Measurements from ENCODE around the gene ACP2. TPM values are rescaled to one million over a fixed set of nuclear protein-coding genes. Genes with fewer than 3 reads are reported as not detected.

ACP2 gene
- total RNA-seq, 2 experiments from 2014 or later: 26.5 to 31.1 TPM

DNA sequence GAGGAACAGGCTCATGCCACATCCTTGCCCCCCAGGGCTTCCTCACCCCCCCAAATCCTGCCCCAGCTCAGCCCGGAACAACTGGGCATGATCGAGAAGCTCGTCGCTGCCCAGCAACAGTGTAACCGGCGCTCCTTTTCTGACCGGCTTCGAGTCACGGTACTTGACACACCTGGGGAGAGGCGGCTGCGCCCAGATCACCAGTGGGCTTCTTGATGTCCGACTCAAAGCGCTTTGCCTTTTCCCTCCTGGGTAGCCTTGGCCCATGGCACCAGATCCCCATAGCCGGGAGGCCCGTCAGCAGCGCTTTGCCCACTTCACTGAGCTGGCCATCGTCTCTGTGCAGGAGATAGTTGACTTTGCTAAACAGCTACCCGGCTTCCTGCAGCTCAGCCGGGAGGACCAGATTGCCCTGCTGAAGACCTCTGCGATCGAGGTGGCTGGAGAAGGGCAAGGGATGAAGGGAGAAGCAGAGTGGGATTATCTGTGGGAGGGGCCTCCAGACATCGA is 12.7 kb upstream of the ACP2 start:
- Mint-ChIP-seq H3K4me3 (no peak overlapping the region), H3K9me3 (no peaks in the 10 kb centered on the region), H3K4me1 (peaks cover 28% of the 10 kb centered on the region), H3K36me3 (no peaks in the 10 kb centered on the region), H3K27ac (peak overlapping the region; percentile 30), H3K27me3 (no peaks in the 10 kb centered on the region)
- POLR2A ChIA-PET: no interaction called here
- DNase-seq (no peak), ATAC-seq (ENCODE audit: low read depth) (no peak)

DNA sequence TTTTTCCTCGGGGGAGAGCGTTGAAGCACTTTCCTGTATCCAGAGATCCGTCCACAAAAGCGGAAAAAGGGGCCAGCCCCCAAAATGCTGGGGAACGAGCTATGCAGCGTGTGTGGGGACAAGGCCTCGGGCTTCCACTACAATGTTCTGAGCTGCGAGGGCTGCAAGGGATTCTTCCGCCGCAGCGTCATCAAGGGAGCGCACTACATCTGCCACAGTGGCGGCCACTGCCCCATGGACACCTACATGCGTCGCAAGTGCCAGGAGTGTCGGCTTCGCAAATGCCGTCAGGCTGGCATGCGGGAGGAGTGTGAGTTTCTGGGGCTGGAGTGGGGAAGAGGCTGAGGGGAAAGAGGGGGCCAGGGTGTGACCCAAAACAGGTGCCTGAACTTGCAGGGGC is 11.8 kb upstream of the ACP2 start:
- peaks cover 24% of the 10 kb centered on the region for H3K4me1 Mint-ChIP-seq
- POLR2A ChIA-PET: interaction anchor here (0.5 to 3.9 kb wide), 6 partner anchors 8 to 50 kb away, joined by 4 to 38 read pairs (median 9); partner anchors contain the start of genes ACP2 and MADD
- no peak overlapping the region for H3K4me3 Mint-ChIP-seq
- ATAC-seq (ENCODE audit: low read depth) (no peak), DNase-seq (no peak)
- no peak overlapping the region for H3K27ac Mint-ChIP-seq
- H3K9me3 Mint-ChIP-seq: no peaks in the 10 kb centered on the region
- H3K36me3 Mint-ChIP-seq: no peaks in the 10 kb centered on the region
- no peaks in the 10 kb centered on the region for H3K27me3 Mint-ChIP-seq

DNA sequence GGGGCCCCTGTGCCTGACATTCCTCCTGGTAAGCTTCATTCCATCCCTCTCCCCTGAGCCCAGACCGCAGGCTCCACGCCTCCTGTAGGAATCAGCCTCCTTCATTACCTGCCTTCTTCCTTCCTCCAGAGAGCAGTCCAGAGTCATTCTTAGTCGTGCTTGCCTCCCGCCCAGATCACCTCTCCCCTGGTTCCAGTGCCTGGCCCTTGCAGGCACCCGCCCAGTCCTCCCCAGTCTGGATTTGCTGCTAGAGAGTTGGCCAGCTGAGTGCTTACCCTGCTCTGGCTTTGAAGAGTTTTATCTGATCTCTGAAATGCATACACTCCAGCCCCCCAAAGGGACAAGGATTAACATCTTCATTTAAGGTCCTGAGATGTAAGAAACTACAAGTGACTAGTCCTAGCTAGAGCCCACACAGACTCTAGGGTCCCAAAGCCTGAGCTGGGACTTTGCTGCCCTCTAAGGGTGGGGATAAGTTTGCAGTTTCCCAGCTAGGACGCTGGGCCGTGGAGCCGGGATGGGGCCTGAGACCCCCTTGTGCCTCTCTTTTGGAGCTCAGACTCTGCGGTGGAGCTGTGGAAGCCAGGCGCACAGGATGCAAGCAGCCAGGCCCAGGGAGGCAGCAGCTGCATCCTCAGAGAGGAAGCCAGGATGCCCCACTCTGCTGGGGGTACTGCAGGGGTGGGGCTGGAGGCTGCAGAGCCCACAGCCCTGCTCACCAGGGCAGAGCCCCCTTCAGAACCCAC is 10.8 kb upstream of the ACP2 start:
- peak; percentile 52 for DNase-seq
- ATAC-seq (ENCODE audit: low read depth): peak; percentile 83
- POLR2A ChIA-PET: interaction anchor here (0.5 to 3.9 kb wide), 9 partner anchors 9 to 51 kb away, joined by 3 to 38 read pairs (median 6); partner anchors contain the start of genes ACP2, DDB2 and MADD
- Mint-ChIP-seq H3K36me3 (no peaks in the 10 kb centered on the region), H3K4me1 (peaks cover 23% of the 10 kb centered on the region), H3K27me3 (no peaks in the 10 kb centered on the region), H3K27ac (peak overlapping the region; percentile 79), H3K4me3 (no peak overlapping the region), H3K9me3 (no peaks in the 10 kb centered on the region)

DNA sequence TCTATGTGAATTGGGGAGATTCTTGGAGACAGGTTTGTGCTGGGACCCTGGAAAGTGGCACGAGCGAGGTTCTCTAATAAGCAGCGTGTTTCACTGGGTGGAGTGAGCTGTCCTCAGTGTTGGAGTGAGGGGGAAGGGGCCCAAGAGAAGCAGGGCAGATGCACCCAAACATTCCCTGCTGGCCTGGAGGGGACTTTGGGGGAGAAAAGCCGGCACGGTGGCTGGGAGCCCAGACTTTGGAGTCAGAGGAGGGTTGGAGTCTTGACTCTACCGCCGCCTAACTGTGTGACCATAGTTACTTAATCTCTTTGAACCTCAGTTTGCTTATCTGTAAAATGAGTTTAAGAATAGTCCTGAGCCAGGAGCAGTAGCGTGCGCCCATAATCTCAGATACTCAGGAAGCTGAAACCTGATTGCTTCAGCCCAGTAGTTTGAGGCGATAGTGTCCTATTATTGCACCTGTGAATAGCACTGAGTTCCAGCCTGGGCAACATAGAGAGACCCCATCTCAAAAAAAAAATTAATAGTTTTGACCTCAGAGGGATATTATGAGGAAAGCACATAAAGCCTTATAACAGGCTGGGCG is 9.8 kb upstream of the ACP2 start:
- H3K4me1 Mint-ChIP-seq: peaks cover 23% of the 10 kb centered on the region
- POLR2A ChIA-PET: interaction anchor here (1.2 to 3.9 kb wide), 8 partner anchors 10 to 43 kb away, joined by 3 to 38 read pairs (median 9); partner anchors contain the start of genes ACP2, DDB2 and MADD

DNA sequence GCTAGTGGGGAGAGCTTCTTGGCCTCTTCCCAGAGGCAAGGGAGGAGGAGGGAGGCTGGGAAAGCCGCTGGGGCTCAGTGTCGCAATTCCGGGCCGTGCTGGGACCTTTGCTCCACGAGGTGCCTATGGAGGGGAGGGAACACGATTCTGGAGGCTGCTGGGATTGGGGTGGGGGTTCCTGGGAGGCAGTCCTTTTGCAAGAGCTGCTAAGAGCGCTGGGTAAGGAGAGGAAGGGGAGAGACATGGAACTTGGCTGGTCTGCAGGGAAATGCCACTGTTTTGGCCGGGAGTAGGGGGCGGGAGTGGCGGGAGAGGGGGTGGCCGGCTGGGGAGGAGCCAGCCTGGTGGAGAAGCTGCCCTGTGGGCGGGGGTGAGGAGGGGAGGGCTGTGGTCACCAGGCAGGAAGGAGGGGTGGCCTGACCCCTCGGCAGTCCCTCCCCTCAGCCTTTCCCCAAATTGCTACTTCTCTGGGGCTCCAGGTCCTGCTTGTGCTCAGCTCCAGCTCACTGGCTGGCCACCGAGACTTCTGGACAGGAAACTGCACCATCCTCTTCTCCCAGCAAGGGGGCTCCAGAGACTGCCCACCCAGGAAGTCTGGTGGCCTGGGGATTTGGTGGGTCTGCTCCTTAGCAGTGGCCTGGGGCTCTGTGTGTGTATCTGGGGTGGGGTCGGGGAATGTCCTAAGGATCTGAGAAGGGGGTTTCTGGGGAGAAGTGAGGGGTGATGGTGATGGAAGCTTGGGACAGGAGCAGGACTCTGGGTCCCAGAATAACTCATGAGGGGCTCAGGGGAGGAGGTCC is 9.1 kb upstream of the ACP2 start, which contains the start of gene NR1H3:
Gene NR1H3 (plus strand): TSS at position 480 of the 800 bp plus-strand sequence. CDS start 1,221 bp downstream, outside the sequence.
- Mint-ChIP-seq H3K36me3 (no peaks in the 10 kb centered on the region), H3K27me3 (no peaks in the 10 kb centered on the region), H3K9me3 (no peaks in the 10 kb centered on the region), H3K4me3 (peak within 1 kb of the TSS; percentile 15), H3K4me1 (peaks cover 23% of the 10 kb centered on the region), H3K27ac (peak within 1 kb of the TSS; percentile 71)
- POLR2A ChIA-PET: interaction anchor here (1.2 to 3.9 kb wide), 5 partner anchors 9 to 43 kb away, joined by 3 to 38 read pairs (median 4); partner anchors contain the start of genes ACP2 and DDB2
- no peak for DNase-seq
- ATAC-seq (ENCODE audit: low read depth): no peak

More for the DNA sequence above, 9.8 kb upstream of the ACP2 start:
- no peaks in the 10 kb centered on the region for H3K36me3 Mint-ChIP-seq
- H3K4me3 Mint-ChIP-seq: peak overlapping the region; percentile 15
- ATAC-seq (ENCODE audit: low read depth) (no peak), DNase-seq (no peak)
- no peaks in the 10 kb centered on the region for H3K9me3 Mint-ChIP-seq
- H3K27ac Mint-ChIP-seq: peak overlapping the region; percentile 71
- H3K27me3 Mint-ChIP-seq: no peaks in the 10 kb centered on the region

DNA sequence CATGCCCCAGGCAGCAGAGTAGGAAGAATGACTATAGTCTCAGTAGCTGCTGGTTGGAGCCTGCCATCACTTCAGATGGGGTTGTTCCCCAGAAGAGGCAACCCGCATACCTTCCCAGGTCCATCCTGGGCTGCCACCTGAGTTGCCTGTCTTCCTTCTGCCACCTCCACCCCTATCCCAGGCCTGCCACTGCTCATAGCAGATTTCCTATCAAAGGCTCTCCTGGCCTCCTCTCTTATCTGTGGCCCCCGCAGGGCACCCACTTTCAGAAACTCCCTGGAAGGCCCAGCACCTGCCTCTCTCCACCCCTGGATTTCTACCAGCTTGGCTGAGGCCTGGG is 8.5 kb upstream of the ACP2 start:
- Mint-ChIP-seq H3K4me3 (no peak overlapping the region), H3K4me1 (peaks cover 23% of the 10 kb centered on the region), H3K27ac (no peak overlapping the region), H3K36me3 (no peaks in the 10 kb centered on the region), H3K9me3 (no peaks in the 10 kb centered on the region), H3K27me3 (no peaks in the 10 kb centered on the region)
- POLR2A ChIA-PET: interaction anchor here (0.6 to 3.9 kb wide), 4 partner anchors 9 to 502 kb away, joined by 3 to 38 read pairs (median 14); partner anchors contain the start of genes ACP2 and DDB2
- no peak for ATAC-seq (ENCODE audit: low read depth)
- DNase-seq: no peak

DNA sequence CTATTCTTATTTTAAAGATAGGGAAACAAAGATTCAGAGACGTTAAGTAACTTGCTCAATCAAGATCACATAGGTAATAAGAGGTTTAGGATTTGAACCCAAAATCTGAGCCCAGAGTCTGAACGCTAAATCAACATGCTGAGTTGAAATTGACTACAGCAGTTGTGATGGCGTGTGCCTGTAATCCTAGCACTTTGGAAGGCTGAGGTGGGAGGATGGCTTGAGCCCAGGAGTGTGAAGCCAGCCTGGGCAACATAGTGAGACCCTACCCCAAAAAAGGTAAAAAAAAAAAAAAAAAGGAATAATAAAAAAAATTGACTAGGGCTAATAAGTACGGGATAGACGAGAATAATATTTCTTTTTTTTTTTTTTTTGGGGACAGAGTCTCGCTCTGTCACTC is 7.8 kb upstream of the ACP2 start:
- no peaks in the 10 kb centered on the region for H3K9me3 Mint-ChIP-seq
- ATAC-seq (ENCODE audit: low read depth): no peak
- H3K36me3 Mint-ChIP-seq: no peaks in the 10 kb centered on the region
- no peaks in the 10 kb centered on the region for H3K27me3 Mint-ChIP-seq
- POLR2A ChIA-PET: interaction anchor here (0.6 kb wide), 1 partner anchor 503 kb away, joined by 3 read pairs; no protein-coding TSS in a partner anchor
- no peak for DNase-seq
- H3K27ac Mint-ChIP-seq: no peak overlapping the region
- peaks cover 23% of the 10 kb centered on the region for H3K4me1 Mint-ChIP-seq
- no peak overlapping the region for H3K4me3 Mint-ChIP-seq

DNA sequence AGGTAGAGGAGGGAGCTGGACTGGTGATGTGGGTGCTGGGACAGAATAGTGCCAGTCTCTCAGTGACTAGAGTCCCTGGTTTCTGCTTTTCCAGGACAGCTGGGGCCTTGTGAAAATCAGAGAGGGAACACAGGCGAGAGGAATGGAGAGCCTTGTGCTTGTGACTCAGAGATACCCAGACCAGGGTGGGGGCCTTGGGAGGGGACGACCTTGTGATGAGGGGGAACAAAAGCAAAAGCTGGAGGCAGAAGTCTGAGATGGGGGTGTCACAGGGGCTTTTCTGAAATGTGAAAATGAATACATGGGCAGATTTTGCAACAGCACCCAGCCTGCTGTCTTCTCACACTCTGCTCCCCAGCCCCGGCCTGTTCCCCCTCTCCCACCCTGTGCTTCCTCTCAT is 5.8 kb upstream of the ACP2 start:
- no peak for ATAC-seq (ENCODE audit: low read depth)
- H3K36me3 Mint-ChIP-seq: no peaks in the 10 kb centered on the region
- H3K4me1 Mint-ChIP-seq: peaks cover 17% of the 10 kb centered on the region
- no peak overlapping the region for H3K4me3 Mint-ChIP-seq
- H3K9me3 Mint-ChIP-seq: no peaks in the 10 kb centered on the region
- no peak for DNase-seq
- POLR2A ChIA-PET: no interaction called here
- H3K27me3 Mint-ChIP-seq: no peaks in the 10 kb centered on the region
- peak overlapping the region; percentile 47 for H3K27ac Mint-ChIP-seq

DNA sequence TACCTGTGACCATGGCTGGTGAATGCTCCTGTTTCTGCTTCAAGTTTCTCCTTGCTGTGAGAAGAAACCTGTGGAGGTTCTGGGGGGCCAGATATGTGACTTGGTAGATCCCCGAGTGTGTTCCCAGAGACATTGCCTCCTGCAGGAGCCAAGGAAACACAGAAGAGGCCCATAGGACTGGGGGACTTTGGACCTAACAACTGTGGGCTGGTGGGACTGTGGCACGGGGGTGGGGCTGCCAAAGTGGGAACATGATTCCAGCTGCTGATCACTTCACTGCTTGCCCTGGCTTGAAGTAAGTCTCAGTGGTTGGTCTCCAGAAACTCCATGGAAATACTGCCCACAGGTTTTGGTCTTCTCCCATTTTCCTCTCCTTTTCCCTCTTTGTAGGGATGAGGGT is 5.0 kb upstream of the ACP2 start:
- POLR2A ChIA-PET: no interaction called here
- H3K4me1 Mint-ChIP-seq: peaks cover 16% of the 10 kb centered on the region
- H3K27ac Mint-ChIP-seq: no peak overlapping the region
- no peak for ATAC-seq (ENCODE audit: low read depth)
- no peaks in the 10 kb centered on the region for H3K36me3 Mint-ChIP-seq
- no peak for DNase-seq
- H3K4me3 Mint-ChIP-seq: no peak overlapping the region
- H3K9me3 Mint-ChIP-seq: no peaks in the 10 kb centered on the region
- no peaks in the 10 kb centered on the region for H3K27me3 Mint-ChIP-seq

DNA sequence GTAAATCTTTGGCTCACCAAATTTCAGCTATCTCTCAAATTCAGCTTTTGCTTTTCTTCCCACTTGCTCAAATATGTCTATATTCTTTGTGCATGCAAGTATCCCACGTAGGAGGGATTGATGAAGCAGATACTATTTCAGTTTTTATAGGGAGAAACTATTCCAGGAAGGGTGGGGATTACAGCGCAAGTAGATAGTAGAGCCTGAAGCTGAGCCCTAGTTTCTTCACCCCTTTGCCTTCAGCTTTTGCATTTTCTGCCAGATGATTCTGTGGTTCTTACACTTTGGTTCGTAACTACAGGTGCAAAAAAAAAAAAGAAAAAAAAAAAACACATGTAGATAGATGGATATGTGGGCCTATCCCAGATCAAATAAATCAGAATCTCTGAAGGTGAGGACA is 3.1 kb upstream of the ACP2 start:
- H3K27ac Mint-ChIP-seq: no peak overlapping the region
- no peaks in the 10 kb centered on the region for H3K36me3 Mint-ChIP-seq
- H3K4me3 Mint-ChIP-seq: no peak overlapping the region
- H3K4me1 Mint-ChIP-seq: peaks cover 24% of the 10 kb centered on the region
- POLR2A ChIA-PET: no interaction called here
- no peaks in the 10 kb centered on the region for H3K9me3 Mint-ChIP-seq
- DNase-seq: no peak
- ATAC-seq (ENCODE audit: low read depth): no peak
- H3K27me3 Mint-ChIP-seq: no peaks in the 10 kb centered on the region

DNA sequence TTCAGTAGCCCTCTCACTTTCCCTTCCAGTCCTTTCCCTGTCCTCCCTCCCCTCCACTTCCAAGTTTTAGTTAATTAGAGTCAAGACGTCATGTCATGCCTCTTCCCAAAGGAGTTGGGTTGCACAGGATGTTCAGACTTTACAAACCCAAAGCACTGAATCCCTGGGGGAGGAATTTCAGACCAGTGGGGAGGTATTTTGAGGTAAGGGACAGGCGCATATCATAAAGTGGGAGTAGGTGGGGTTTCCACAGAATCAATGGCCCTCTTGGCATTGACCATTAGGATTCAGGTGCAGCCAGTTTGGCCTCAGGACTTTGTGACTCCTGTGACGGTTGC is 733 bp upstream of the ACP2 start:
- Mint-ChIP-seq H3K9me3 (no peaks in the 10 kb centered on the region), H3K4me3 (peak overlapping the region; percentile 98), H3K27me3 (no peaks in the 10 kb centered on the region), H3K27ac (peak overlapping the region; percentile 98), H3K4me1 (peaks cover 19% of the 10 kb centered on the region), H3K36me3 (no peaks in the 10 kb centered on the region)
- ATAC-seq (ENCODE audit: low read depth) (no peak), DNase-seq (no peak)
- POLR2A ChIA-PET: interaction anchor here (1.3 to 4.7 kb wide), 10 partner anchors 9 to 178 kb away, joined by 3 to 59 read pairs (median 14); partner anchors contain the start of genes DDB2, MADD, NR1H3 and PACSIN3

DNA sequence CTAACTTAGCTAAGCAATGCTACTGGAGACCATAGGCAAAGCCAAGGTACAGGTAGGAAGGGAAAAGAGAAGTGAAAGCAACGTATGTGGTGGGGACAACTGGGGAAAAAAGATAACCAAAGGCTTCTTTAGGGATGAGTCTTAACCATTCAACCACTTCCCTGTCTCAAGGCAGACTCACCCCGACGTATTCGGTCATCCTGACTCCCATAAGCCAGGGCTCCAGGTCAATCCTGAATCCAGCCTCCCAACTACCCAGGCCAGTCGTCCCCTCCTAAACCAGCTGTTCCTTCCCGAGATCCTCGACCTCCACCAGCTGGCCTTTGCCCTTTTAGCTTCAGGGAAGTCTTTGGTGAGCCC is 330 bp downstream of the ACP2 start:
- ATAC-seq (ENCODE audit: low read depth) (no peak), DNase-seq (no peak)
- H3K27ac Mint-ChIP-seq: peak overlapping the region; percentile 98
- POLR2A ChIA-PET: interaction anchor here (0.6 to 4.7 kb wide), 17 partner anchors 9 to 361 kb away, joined by 3 to 59 read pairs (median 5); partner anchors contain the start of genes DDB2, MADD, NR1H3 and PACSIN3
- H3K36me3 Mint-ChIP-seq: no peaks in the 10 kb centered on the region
- no peaks in the 10 kb centered on the region for H3K9me3 Mint-ChIP-seq
- H3K4me1 Mint-ChIP-seq: peaks cover 19% of the 10 kb centered on the region
- no peaks in the 10 kb centered on the region for H3K27me3 Mint-ChIP-seq
- peak overlapping the region; percentile 98 for H3K4me3 Mint-ChIP-seq

DNA sequence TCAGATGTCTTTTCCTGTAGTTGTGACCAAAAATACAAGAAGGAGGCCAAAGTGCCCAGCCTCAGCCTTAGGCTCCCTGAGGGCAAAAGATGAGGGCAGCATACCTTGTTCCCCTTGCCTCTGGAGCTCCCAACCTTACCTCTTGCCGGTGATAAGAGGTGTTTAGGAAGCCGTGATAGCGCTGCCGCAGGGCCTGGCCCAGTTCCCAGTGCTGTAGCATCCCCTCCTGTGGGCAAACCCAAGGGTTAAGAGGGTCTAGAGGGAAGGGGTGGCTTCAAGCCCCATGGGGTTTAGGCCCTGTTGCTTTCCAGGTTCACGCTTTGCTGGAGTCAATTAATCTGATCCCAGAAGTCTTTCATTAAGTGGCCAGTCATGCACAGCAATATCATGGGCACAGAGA is 1.1 kb downstream of the ACP2 start:
- Mint-ChIP-seq H3K27me3 (no peaks in the 10 kb centered on the region), H3K4me3 (peak overlapping the region; percentile 98), H3K4me1 (peaks cover 19% of the 10 kb centered on the region), H3K9me3 (no peaks in the 10 kb centered on the region), H3K36me3 (peaks cover under 1% of the 10 kb centered on the region), H3K27ac (peak overlapping the region; percentile 98)
- no peak for ATAC-seq (ENCODE audit: low read depth)
- no peak for DNase-seq
- POLR2A ChIA-PET: interaction anchor here (0.6 to 4.7 kb wide), 8 partner anchors 8 to 62 kb away, joined by 3 to 59 read pairs (median 21); partner anchors contain the start of genes DDB2, MADD and NR1H3
